GM06990 (cell line): ENCODE results near the gene LKAAEAR1.

Source experiments
- DNase-seq: peaks from one replicate; pipeline ENCODE4 v3.0.0-alpha.2; 2011; ENCODE audit not compliant: insufficient read length; ENCODE audit errors: extremely low read depth
- H3K27me3 ChIP-seq: replicated peaks from 2 replicates; pipeline ENCODE4 v1.6.0; 2011; ENCODE audit warnings: low read length; ENCODE audit not compliant: control insufficient read depth, insufficient read depth
- H3K36me3 ChIP-seq: 2 replicates; pipeline ENCODE4 v1.5.1; 2011; ENCODE audit warnings: low read length; ENCODE audit not compliant: control insufficient read depth, insufficient read depth
- H3K4me3 ChIP-seq: replicated peaks from 2 replicates; pipeline ENCODE4 v1.5.1; 2011; ENCODE audit warnings: low read depth, mild to moderate bottlenecking, control low read depth, low read length
- TF ChIP-seq, protein P1 (sequence below): IDR thresholded peaks from 2 replicates; pipeline ENCODE4 v1.5.1; 2011; ENCODE audit warnings: low read length, control low read depth, mild to moderate bottlenecking, inconsistent platforms; ENCODE audit not compliant: insufficient read depth, poor library complexity, severe bottlenecking

The LKAAEAR1 gene

DNA sequence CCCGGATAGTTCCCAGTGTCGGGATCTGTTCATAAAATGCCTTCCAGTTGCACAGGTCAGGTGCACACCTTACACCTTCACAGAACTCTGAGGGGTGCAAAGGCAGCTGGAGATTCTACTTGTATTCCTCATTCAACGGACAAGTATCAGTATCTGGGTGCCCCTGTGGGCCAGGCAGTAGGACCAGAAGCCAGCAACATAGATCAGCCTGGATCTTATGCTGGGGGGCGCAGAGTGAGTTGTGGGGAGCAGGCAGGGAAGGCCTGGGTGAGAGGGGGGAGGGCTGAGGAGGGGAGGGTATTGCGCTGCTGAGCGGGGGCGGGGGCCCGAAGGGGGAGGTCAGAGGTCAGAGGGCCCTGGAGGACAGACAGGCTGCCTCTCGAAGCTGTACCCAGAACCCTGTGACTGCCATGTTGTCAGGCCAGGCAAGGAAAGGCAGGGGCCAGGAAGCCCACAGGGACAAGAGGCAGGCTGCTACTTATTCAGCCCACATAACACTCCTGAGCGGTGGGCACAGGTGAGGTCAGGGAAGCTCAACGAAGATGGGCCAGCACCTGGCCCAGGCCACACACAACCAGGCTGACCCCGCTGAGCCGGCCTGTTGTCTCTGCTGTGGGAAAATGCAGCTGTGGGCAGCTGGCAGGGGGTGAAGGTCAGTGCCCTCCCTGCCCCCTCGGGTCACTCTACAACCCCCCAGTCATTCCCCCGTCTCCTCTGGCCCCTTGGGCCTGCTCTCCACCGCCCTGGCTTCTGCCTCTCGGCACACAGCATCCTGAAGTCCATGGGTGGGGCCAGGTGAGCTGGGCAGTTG lies 3.2 kb downstream of the LKAAEAR1 start:
- Histone ChIP-seq H3K36me3 (peaks cover 2% of the 10 kb centered on the region), H3K4me3 (no peak overlapping the region), H3K27me3 (peaks cover 4% of the 10 kb centered on the region)
- TF ChIP-seq, protein P1, sequence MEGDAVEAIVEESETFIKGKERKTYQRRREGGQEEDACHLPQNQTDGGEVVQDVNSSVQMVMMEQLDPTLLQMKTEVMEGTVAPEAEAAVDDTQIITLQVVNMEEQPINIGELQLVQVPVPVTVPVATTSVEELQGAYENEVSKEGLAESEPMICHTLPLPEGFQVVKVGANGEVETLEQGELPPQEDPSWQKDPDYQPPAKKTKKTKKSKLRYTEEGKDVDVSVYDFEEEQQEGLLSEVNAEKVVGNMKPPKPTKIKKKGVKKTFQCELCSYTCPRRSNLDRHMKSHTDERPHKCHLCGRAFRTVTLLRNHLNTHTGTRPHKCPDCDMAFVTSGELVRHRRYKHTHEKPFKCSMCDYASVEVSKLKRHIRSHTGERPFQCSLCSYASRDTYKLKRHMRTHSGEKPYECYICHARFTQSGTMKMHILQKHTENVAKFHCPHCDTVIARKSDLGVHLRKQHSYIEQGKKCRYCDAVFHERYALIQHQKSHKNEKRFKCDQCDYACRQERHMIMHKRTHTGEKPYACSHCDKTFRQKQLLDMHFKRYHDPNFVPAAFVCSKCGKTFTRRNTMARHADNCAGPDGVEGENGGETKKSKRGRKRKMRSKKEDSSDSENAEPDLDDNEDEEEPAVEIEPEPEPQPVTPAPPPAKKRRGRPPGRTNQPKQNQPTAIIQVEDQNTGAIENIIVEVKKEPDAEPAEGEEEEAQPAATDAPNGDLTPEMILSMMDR: no peak
- no peak for DNase-seq

DNA sequence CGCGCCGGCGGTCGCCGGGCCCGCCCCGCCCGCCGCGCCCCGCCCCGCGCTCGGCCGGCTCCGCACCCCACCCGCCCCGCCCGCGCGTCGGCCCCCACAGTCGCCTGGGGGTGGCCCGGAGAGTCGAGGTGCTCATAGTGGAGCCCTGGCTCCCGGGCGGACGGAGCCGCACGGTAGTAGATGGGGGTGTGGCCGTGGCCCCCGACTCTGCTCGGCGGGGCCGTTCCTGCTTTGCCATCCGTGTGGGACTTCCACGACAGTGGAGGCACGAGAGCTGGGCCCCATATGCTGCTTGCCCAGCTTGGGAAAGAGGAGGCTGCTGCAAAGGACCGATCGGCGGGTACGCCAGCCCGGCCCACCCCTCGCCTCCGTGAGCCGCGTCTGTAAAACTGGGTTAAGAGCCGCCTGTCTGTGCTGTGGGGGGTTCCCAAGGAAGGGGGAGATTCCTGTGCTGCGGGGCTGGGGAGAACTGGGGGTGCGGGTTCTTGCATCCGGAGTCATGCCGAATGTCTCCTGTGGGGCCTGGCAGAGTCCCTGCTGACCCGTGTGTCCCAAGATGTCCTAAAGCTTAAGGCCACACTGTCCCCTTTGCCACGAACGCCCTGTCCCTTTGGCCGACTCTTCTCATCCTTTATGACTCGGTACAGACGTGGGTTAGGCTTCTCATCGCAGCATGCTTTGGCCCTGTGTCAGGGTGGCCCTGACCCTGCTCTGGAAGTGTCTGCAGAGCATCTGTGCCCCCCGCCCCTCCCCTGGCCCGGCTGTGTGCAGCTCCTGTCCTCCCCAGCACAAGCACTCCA lies 4.0 kb downstream of the LKAAEAR1 start, which contains the start of gene OPRL1:
Gene OPRL1, plus strand, starts transcription at position 70 of the 800 bp plus-strand sequence. CDS start 12,639 bp downstream, outside the sequence.
- H3K27me3 ChIP-seq: peaks cover 4% of the 10 kb centered on the region
- TF ChIP-seq, protein P1: no peak
- H3K4me3 ChIP-seq: peak within 1 kb of the TSS; percentile 84
- peaks cover 7% of the 10 kb centered on the region for H3K36me3 ChIP-seq
- peak; percentile 68 for DNase-seq

DNA sequence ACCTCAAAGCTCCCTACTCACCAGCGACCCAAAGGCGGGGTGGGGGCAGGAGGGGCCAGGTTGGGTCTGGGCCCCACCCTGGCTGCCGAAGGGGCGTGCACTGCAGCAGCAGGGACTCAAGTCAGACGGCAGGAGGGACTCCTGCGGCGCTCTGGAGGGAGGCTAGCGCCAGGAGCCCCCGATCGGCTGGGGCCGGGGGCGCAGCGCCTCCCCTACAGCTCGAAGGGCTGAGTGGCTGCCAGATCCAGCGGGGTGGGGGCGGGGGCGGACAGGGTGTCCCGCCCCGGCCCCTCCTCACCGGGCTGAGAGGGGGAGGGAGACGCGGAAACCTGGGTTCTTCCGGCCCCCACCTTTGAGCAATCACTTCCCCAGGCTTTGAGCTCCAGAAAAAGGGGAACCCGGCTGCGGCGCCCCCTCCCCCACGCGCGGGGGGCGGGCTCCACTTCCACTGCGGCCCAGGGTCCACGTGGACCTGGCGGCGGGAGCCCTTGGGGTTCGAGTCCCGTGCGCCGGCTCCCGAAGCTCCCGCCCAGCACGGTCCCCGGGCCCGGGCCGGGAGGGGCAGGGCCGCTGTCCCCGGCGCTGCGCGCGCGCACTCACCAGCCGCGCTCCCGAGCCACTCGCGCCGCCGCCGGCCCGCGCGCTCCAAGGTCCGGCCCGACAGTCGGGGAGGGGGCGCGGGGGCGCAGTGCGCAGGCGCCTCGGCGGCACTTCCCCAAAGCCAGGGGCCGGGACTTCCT lies 4.8 kb downstream of the LKAAEAR1 start, which contains the start of gene RGS19:
Gene RGS19, minus strand, starts transcription at position 246 of the 740 bp plus-strand sequence. CDS start 2,632 bp downstream, outside the sequence.
- peak; percentile 89 for DNase-seq
- Histone ChIP-seq H3K4me3 (peak within 1 kb of the TSS; percentile 84), H3K27me3 (peaks cover 2% of the 10 kb centered on the region), H3K36me3 (peaks cover 11% of the 10 kb centered on the region)
- TF ChIP-seq, protein P1: no peak

DNA sequence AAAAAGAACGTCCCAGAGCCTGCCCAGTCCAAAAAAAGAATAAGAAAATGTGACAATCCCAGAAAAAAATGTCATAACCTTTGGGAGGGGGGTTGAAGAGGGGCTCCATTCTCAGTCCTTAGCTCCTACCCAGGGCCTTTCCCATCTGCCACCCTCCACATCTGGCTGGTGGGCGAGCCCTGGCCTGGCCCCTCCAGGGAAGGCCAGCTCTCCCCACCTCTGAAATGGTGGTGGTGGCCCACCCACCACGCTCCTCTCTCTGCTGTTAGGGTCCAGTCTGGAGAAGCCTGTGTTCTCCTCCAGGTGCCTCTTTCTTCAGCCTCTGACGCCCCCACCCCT lies 5.3 kb downstream of the LKAAEAR1 start:
- DNase-seq: no peak
- H3K36me3 ChIP-seq: peaks cover 16% of the 10 kb centered on the region
- H3K4me3 ChIP-seq: peak overlapping the region; percentile 84
- TF ChIP-seq, protein P1: no peak
- H3K27me3 ChIP-seq: no peaks in the 10 kb centered on the region; the same call in 1 of the 2 replicates

DNA sequence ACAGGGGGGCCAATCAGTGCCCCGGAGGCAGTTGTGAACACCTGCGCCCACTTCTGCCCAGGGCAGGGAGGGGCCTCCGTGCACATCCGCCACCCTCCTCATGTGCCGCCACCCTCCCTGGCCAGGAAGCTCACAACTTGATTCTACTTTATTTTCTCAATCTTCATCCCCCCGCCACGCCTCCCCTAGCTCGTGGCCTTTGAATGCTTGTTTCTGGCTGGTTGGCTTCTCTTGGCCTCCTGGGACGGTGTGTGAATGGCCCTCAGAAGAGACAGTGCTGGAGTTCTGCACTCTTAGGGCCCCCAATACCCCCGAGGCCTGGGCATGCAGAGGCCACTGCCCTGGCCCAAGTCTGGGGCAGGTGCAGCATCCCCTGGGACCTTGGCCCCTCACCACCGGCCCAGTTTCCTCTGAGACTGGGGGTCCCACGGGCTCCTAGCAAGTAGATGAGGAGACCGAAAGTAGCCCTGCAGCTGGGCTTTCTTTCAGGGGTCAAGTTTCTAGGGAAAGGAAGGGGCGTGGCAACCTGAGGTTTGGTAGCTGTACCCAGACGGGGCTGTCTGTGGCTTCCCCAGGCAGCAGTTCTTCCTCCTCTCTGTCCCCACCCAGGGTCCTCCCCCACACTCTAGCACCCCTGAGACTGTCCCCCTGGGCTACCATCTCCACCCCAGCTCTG lies 6.2 kb downstream of the LKAAEAR1 start:
- DNase-seq: peak; percentile 73
- no peaks in the 10 kb centered on the region; the same call in 1 of the 2 replicates for H3K27me3 ChIP-seq
- TF ChIP-seq, protein P1: no peak
- H3K36me3 ChIP-seq: peaks cover 21% of the 10 kb centered on the region
- peak overlapping the region; percentile 84 for H3K4me3 ChIP-seq
